Activated CD8-positive, alpha-beta T cell treated with anti-CD3 and anti-CD28 coated beads for 36 hours (primary cell): Measurements from ENCODE around the gene CDSN. TPM values are rescaled to one million over a fixed set of nuclear protein-coding genes. Genes with fewer than 3 reads are reported as not detected.

Experiments used
- ATAC-seq: fragments of 200-7000 bp; cut with Tn5 transposase; one replicate; pipeline ENCODE4 v1.10.0; 2021; ENCODE audit warnings: mild to moderate bottlenecking, moderate library complexity
- CTCF ChIA-PET: fragments of 350-600 bp; sonication (Branson Sonifier 250); formaldehyde crosslinking; loops from one replicate; lab custom pipeline; 2021; ENCODE audit warnings: antibody characterized with exemption; lab: Charles Lee
- POLR2A ChIA-PET: fragments of 350-600 bp; sonication (Branson Sonifier 250); formaldehyde crosslinking; loops from one replicate; lab custom pipeline; 2021; ENCODE audit warnings: antibody characterized with exemption; lab: Charles Lee
- DNase-seq: peaks from one replicate; pipeline ENCODE4 v3.0.0-alpha.2; 2020
- H3K27ac Mint-ChIP-seq: one replicate; pipeline ENCODE4 v1.8.0; 2021; ENCODE audit warnings: mild to moderate bottlenecking, mixed read lengths
- H3K27me3 Mint-ChIP-seq: one replicate; pipeline ENCODE4 v1.8.0; 2021; ENCODE audit warnings: mixed read lengths
- H3K36me3 Mint-ChIP-seq: one replicate; pipeline ENCODE4 v1.8.0; 2021; ENCODE audit warnings: low read depth, mixed read lengths
- H3K4me1 Mint-ChIP-seq: one replicate; pipeline ENCODE4 v1.8.0; 2021; ENCODE audit warnings: low read depth, mixed read lengths
- H3K4me3 Mint-ChIP-seq: one replicate; pipeline ENCODE4 v1.8.0; 2021; ENCODE audit warnings: mild to moderate bottlenecking, moderate library complexity, mixed read lengths
- H3K9me3 Mint-ChIP-seq: one replicate; pipeline ENCODE4 v1.8.0; 2021; ENCODE audit warnings: mixed read lengths
- CTCF ChIP-seq: fragments of 200-600 bp; IDR thresholded peaks from one replicate; pipeline ENCODE4 v1.8.0; 2022; ENCODE audit warnings: antibody characterized with exemption, mild to moderate bottlenecking
- intact Hi-C: fragments of 100-400 bp; cut with micrococcal nuclease; formaldehyde crosslinking; loops from one replicate; pipeline ENCODE4 v1.10.0; 2022
- total RNA-seq, 2 experiments: library from RNA; stranded (reverse); gene quantifications; one replicate each; pipeline ENCODE4 v1.2.3, GENCODE V29; 2021

The CDSN gene
- total RNA-seq, 2 experiments from 2014 or later, result not detected

- TF ChIP-seq CTCF, result no peak
- ChIA-PET CTCF (interaction anchor here (1.6 kb wide), 1 partner anchor 16 kb away, joined by 3 read pairs; no protein-coding TSS in a partner anchor), POLR2A (interaction anchor here (0.6 to 1.1 kb wide), 2 partner anchors 285 to 423 kb away, joined by 3 to 6 read pairs; no protein-coding TSS in a partner anchor)
- Mint-ChIP-seq H3K27ac (no peak overlapping the region), H3K4me1 (no peaks in the 10 kb centered on the region), H3K27me3 (no peaks in the 10 kb centered on the region), H3K9me3 (no peaks in the 10 kb centered on the region), H3K36me3 (peaks cover 2% of the 10 kb centered on the region), H3K4me3 (no peak overlapping the region)
- intact Hi-C loops, result no loop called here
- ATAC-seq, result no peak
- DNase-seq, result no peak
Measured at GRCh38 chr6:31143148-31143547, 22.9 kb upstream of the CDSN start.

- Mint-ChIP-seq H3K9me3 (no peaks in the 10 kb centered on the region), H3K4me1 (peaks cover 4% of the 10 kb centered on the region), H3K27me3 (no peaks in the 10 kb centered on the region), H3K27ac (no peak overlapping the region), H3K36me3 (peaks cover 2% of the 10 kb centered on the region), H3K4me3 (no peak overlapping the region)
- no peak for DNase-seq
- no peak for ATAC-seq
- TF ChIP-seq CTCF, result no peak
- ChIA-PET CTCF (interaction anchor here (1.4 to 1.6 kb wide), 2 partner anchors 15 to 224 kb away, joined by 3 to 4 read pairs; no protein-coding TSS in a partner anchor), POLR2A (interaction anchor here (0.7 kb wide), 1 partner anchor 18 kb away, joined by 3 read pairs; no protein-coding TSS in a partner anchor)
- intact Hi-C loops, result no loop called here
Measured at GRCh38 chr6:31142361-31142761, 22.1 kb upstream of the CDSN start.

- H3K27ac Mint-ChIP-seq, result no peak overlapping the region
- peaks cover 2% of the 10 kb centered on the region for H3K36me3 Mint-ChIP-seq
- peaks cover 4% of the 10 kb centered on the region for H3K4me1 Mint-ChIP-seq
- ChIA-PET POLR2A (no interaction called here), CTCF (interaction anchor here (1.4 kb wide), 1 partner anchor 226 kb away, joined by 5 read pairs; no protein-coding TSS in a partner anchor)
- ATAC-seq (no peak), DNase-seq (no peak)
- intact Hi-C loops, result no loop called here
- H3K27me3 Mint-ChIP-seq, result no peaks in the 10 kb centered on the region
- no peak overlapping the region for H3K4me3 Mint-ChIP-seq
- H3K9me3 Mint-ChIP-seq, result no peaks in the 10 kb centered on the region
- no peak for TF ChIP-seq CTCF
Measured at GRCh38 chr6:31140643-31141042, 20.4 kb upstream of the CDSN start.

- Mint-ChIP-seq H3K36me3 (peaks cover 2% of the 10 kb centered on the region), H3K27me3 (no peaks in the 10 kb centered on the region), H3K4me3 (no peak overlapping the region), H3K4me1 (peaks cover 4% of the 10 kb centered on the region), H3K9me3 (no peaks in the 10 kb centered on the region), H3K27ac (no peak overlapping the region)
- POLR2A ChIA-PET, result interaction anchor here (2.2 kb wide), 1 partner anchor 19 kb away, joined by 7 read pairs; the partner anchor contains the start of gene TCF19
- CTCF ChIA-PET, result interaction anchor here (1.1 to 2.3 kb wide), 4 partner anchors 53 to 234 kb away, joined by 3 to 23 read pairs (median 5); no protein-coding TSS in a partner anchor
- no peak for TF ChIP-seq CTCF
- DNase-seq (no peak), ATAC-seq (no peak)
- intact Hi-C loops, result loop anchor here (5.0 kb wide), 1 partner anchor 228 kb away; no protein-coding TSS in a partner anchor
Measured at GRCh38 chr6:31139599-31139998, 19.4 kb upstream of the CDSN start.

GRCh38 chr6:31138982-31139381 lies 18.7 kb upstream of the CDSN start, which contains the start of gene PSORS1C2:
Gene PSORS1C2, minus strand, starts transcription at chr6:31139066. Its CDS starts 40 bp downstream, at chr6:31139026.
- DNase-seq (no peak), ATAC-seq (no peak)
- intact Hi-C loops, result loop anchor here (5.0 kb wide), 1 partner anchor 228 kb away; no protein-coding TSS in a partner anchor
- Mint-ChIP-seq H3K4me3 (no peak within 1 kb of the TSS), H3K27me3 (no peaks in the 10 kb centered on the region), H3K36me3 (peaks cover 2% of the 10 kb centered on the region), H3K4me1 (peaks cover 4% of the 10 kb centered on the region), H3K27ac (no peak within 1 kb of the TSS), H3K9me3 (no peaks in the 10 kb centered on the region)
- POLR2A ChIA-PET, result interaction anchor here (1.0 to 2.2 kb wide), 3 partner anchors 16 to 58 kb away, joined by 3 to 7 read pairs (median 3); partner anchors contain the start of gene TCF19
- no peak for TF ChIP-seq CTCF
- CTCF ChIA-PET, result interaction anchor here (0.8 to 2.7 kb wide), 9 partner anchors 10 to 236 kb away, joined by 3 to 23 read pairs (median 5); no protein-coding TSS in a partner anchor
